Suppressor macrophage (primary cell): ENCODE measurements around the gene IL17C.

ENCODE experiments used
- DNase-seq, 4 experiments: peaks; one replicate each; pipeline ENCODE4 v3.0.0-alpha.2; 2020 to 2022

IL17C gene

GRCh38 chr16:88686439-88687253 lies 48.3 kb downstream of the IL17C start, which contains the start of gene SNAI3:
Gene SNAI3 (minus strand): TSS chr16:88686507. CDS start chr16:88686406, 101 bp downstream.
- peak; percentile 90 to 96 (median 96) for DNase-seq

GRCh38 chr16:88687254-88687576 lies 48.8 kb downstream of the IL17C start:
- no peak for DNase-seq

DNA sequence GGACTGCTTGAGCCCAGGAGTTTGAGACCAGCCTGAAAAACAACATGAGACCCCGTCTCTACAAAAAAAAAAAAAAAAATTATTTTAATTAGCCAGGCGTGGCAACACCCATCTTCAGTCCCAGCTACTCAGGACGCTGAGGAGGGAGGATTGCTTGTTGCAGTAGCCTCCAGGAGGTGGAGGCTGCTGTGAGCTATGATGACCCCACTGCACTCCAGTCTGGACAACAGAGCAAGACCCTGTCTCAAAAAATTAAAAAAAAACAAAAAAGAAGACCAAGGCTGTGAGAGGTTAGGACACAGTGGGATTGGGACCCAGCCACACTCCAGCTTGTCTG lies 49.3 kb downstream of the IL17C start:
- DNase-seq, result no peak

DNA sequence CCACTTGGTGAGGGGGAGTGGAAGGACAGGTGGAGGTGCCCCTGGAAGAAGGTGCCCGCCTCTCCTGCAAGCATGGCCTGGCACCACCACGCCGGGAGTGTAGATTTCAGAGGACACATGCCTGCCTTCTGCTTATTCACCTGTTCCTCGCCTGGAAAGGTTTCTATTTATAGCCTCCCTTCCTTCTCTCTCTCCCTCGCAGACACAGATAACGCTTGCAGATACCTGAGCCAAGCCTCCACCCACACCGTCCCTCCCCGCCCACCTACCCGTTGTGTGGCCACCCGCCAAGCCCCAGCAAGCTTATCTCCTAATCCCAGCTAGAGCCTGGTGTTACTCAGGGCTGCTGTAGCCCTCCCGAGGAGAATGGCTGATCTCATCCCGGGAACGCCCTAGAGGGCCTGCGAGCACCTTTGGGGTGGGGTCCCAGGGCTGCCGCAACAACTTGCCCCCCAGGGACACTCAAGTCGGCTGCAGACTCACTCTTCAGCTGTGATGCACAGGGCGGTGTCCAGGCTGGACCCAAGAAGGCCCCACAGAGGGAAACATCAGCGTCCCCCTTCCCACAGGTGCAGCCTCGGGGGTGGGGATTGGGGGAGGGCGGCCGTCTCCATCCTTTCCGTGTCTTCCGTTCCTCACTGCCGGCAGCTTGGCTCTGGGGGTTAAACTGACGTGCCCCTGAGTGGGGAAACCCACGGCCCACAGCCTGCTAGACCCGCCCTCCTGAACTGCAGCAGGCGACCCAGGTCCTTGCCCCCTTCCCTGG lies 49.8 kb downstream of the IL17C start:
- DNase-seq, result no peak
